Stimulated activated CD4-positive, alpha-beta T cell treated with anti-CD3 and anti-CD28 coated beads, Interleukin-4, amount 100 ng/mL, for 48 hours (primary cell): ENCODE data around the gene STK32B.
"Not testable (repeated sequence)": the region's sequence is repeated elsewhere in the genome, so short reads cannot be mapped to it uniquely, and the experiment has no call there.

Experiments
- DNase-seq, 2 donors: peaks; one replicate each; pipeline ENCODE4 v3.0.0-alpha.2; 2020; ENCODE audit warnings: low read depth in 2 of 2

STK32B gene

GRCh38 chr4:5160668-5161067, 109.4 kb downstream of the STK32B start:
- DNase-seq: no peak

DNA sequence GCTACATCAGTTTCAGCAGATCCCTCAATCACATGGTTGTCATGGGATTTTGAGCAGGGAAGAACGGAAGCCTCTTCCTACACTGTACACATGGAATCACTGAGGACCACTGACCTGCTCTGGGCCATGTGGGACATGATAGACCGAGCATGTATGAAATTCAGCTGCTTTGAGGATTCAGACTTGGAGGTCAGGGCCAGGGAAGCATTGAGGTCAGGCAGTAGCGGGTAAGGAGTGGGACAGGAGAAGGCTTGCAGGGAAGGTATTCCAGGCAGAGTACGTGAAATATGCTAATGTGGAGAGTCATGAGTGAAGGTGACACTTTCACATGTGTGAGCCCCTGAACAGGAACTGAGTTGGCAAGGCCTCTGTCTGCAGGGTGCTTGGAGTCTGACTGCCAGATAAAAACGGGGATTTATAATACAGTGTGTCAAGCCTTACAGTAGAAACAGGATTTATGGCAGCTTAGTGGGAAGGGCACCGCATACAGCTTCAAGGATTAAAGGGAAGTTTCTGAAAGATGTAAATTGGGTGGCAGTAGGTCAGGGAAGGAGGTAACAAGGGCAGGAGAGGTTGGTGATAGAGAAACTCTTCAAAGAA, 111.7 kb downstream of the STK32B start:
- DNase-seq: no peak

DNA sequence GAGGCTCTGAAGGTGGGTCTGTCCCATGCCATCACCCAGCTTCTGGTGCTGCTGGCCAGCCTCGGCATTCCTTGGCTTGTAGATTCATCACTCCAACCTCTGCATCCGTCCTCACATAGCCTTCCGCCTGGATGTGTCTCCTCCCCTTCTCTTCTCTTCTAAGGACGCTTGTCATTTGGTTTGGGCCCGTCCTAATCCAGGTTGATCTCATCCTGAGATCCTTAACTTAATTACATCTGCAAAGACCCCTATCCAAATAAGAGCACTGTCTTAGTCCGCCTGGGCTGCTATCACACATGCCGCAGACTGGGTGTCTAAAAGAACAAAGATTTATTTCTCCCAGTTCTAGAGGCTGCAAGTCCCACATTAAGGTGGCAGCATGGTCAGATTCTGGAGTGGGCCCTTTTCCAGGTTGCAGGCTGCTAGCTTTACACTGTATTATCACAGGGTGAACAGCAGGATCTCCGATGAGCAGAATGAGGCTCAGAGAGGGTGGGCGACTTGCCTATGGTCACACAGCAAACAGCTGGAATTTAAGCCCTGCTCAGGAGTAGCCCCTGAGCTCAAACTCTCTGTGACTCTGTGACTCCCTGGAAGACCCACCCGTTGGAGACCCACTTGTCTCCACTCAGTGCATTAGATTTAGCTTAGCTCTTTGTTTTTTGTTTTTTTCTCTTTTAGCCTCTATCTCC, 113.1 kb downstream of the STK32B start:
- DNase-seq: no peak

GRCh38 chr4:5165420-5166369, 114.4 kb downstream of the STK32B start:
- no peak for DNase-seq

DNA sequence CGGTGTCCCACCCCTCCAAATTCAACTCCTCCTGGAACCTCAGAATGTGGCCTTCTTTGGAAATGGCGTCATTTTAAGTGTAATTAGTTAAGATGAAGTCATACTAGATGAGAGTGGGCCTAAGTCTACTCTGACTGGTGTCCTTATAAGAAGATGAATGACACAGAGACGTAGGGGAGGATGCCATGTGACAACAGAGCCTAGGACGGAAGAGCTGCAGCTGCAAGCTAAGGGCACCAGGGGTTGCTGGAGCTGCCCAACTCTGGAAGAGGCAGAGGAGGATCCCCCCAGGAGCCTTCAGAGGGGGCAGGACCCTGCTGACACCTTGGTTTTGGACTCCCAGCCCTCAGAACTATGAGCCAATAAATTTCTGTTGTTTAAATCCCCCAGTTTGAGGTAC, 115.1 kb downstream of the STK32B start:
- DNase-seq: no peak

DNA sequence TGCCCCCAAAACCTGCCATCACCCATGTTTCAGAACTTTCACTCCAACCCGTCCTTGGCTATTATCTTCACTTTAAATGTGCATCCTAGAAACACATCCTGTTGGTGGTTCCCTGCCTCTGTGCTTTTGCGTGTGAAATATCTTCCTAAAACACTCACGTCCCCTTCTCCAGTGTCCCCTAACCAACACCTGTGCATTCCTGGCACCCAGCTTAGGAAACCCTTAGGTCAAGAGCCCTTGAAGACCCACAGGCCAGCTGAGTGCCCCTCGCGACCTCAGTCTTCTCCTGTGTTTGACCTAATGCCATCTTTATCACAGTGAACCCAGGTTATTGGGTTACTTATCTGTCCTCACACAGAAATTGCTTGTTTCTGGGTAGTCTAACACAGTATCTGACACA, 117.6 kb downstream of the STK32B start:
- DNase-seq: no peak

DNA sequence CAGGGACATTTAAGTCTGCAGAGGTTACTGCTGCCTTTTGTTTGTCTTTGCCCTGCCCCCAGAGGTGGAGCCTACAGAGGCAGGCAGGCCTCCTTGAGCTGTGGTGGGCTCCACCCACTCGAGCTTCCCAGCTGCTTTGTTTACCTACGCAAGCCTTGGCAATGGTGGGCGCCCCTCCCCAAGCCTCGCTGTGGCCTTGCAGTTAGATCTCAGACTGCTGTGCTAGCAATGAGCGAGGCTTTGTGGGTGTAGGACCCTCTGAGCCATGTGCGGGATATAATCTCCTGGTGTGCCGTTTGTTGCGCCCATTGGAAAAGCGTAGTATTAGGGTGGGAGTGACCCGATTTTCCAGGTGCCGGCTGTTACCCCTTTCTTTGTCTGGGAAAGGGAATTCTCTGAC, 124.6 kb downstream of the STK32B start:
- not testable (repeated sequence) for DNase-seq

DNA sequence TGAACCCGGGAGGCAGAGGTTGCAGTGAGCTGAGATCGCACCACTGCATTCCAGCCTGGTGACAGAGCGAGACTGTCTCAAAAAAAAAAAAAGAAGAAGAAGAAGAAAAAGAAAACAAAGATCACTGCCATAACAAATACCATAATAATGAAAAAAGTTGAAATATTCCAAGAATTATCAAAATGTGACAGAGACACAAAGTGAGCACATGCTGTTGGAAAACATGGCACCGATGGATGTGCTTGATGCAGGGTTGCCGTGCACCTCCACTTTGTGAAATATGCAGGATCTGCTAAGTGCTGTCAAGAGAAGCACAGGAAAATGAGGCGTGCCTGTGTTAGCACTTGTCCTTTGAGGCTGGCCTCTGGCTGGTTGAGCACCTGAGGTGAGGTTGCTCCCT, 133.3 kb downstream of the STK32B start:
- no peak for DNase-seq

- DNase-seq: no peak
Observed at GRCh38 chr4:5185551-5185950, 134.3 kb downstream of the STK32B start.

DNA sequence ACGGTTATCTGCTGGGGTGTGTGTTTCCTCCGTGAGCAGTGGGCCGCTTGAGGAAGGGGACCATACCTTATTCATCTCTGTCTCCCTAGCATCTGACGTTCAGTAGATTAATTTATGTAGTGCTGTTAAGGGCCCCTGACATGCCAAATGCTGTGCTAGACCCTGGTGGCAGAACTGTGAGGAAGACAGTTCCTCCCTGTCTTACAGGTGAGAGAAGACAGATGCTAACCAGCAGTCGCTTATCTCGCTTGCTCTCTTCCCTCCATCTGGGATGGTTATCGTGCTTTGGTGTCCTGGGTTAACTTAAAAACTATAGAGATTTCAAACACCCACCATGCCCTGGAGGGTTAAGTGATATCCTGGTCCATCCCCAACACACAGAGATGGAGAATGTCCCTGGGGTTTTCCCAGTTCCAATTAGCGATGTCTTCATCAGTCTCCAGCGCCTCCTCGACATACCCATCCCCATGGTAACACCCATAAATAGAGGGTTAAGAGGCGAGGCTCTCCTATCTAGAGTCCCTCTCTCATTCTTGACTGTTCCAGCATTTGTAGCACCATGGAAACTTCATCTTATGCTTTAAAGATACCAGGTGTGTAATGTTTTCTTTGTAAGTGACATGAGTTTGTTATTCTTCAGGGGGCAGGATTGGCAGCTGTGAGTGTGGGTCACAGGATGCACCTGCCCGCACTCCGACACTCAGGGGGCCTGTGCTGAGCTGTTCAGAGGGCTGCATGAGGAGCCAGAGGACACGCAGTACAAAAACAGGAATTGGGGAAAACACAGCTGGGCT, 135.2 kb downstream of the STK32B start:
- no peak for DNase-seq

DNA sequence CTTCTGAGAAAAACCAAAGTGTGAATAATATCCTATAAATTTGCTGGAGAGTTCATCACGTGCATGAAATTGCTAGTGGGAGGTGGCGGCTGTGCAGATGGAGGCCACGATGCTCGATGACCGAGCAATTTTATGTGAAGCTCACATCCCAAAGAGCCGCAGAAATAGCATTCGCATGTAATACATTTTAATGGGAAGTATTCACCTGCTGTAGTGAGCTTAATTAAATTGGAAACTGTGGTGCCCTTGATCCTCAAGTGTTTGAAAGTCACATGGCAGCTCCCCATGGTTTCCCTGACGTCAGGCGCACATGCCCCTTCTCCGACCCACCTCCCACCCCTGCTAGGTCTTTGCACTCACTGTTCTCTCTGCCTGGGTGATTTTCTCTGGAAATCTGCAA, 136.8 kb downstream of the STK32B start:
- no peak for DNase-seq

- DNase-seq: no peak
Observed at GRCh38 chr4:5191831-5192230, 140.6 kb downstream of the STK32B start.

DNA sequence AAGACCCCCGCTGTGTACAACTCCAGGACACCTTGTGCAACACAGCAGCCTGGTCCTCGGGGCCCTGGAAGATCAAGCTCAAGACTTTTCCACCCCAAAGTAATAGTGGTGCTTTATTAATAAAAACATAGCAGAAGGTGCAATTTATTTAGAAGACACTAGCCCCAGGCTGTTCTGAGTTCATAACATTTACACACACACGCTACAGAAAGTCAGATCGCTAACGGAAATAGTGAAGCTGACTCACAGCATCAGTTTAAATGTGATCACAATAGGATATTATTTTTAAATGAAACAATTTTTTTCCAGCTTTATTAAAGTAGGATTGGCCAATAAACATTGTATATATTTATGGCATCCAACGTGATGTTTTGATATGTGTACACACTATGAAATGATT, 141.0 kb downstream of the STK32B start:
- no peak for DNase-seq

- DNase-seq: no peak
Observed at GRCh38 chr4:5192678-5193077, 141.4 kb downstream of the STK32B start.

- no peak for DNase-seq
Observed at GRCh38 chr4:5198656-5199541, 147.6 kb downstream of the STK32B start.

GRCh38 chr4:5199912-5200311, 148.6 kb downstream of the STK32B start:
- no peak for DNase-seq

DNA sequence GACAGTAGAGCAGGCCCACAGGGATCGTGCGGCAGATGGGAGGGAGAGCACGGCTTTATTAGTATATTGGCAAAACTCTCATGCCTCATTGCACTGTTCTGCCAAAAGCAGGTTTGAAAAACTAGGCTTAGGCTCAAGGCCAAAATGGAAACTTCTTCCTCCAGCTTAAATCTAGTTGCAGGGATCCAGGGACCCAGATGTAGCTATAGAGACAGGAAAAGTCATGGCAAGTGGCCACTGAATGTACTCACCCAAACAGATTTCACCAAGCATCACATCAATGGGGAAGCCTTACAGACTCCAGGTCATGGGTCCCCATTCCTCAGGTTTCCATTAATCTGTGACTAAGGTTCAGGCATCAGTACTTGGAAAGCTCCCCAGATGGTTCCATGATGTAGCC, 149.2 kb downstream of the STK32B start:
- DNase-seq: no peak

- DNase-seq: no peak
Observed at GRCh38 chr4:5203309-5203992, 152.2 kb downstream of the STK32B start.

GRCh38 chr4:5203993-5204310, 152.7 kb downstream of the STK32B start:
- DNase-seq: no peak

GRCh38 chr4:5204781-5205180, 153.5 kb downstream of the STK32B start:
- no peak for DNase-seq
